SK-N-SH (cell line): ENCODE results near the gene WDR26. TPM values are rescaled to one million over a fixed set of nuclear protein-coding genes. Genes with fewer than 3 reads are reported as not detected.

Source experiments
- CTCF ChIA-PET: fragments of 300-600, 350-600 bp; formaldehyde crosslinking; extraction: SDS; loops from one replicate; lab custom pipeline; 2021; lab: Yijun Ruan, JAX
- POLR2A ChIA-PET: fragments of 350-600 bp; sonication (Branson Sonifier 250); formaldehyde crosslinking; extraction: SDS; loops from one replicate; lab custom pipeline; 2020; ENCODE audit warnings: antibody characterized with exemption, inconsistent platforms; lab: Yijun Ruan, JAX
- DNase-seq: peaks from one replicate; pipeline ENCODE4 v3.0.0; 2012
- H2AFZ ChIP-seq: fragments of 200-600 bp; sonication (generic); 2 replicates; pipeline ENCODE4 v1.8.1; 2016; ENCODE audit warnings: antibody characterized with exemption, mild to moderate bottlenecking, low read depth
- H3F3A ChIP-seq: fragments of 200-600 bp; sonication (generic); replicated peaks from 2 replicates; pipeline ENCODE3; 2016; ENCODE audit warnings: antibody characterized with exemption, mild to moderate bottlenecking; ENCODE audit not compliant: insufficient read depth
- H3K27ac ChIP-seq, 2 experiments: fragments of 200-500 bp in 1 of 2; fragments of 200-600 bp in 1 of 2; sonication (Bioruptor generic) in 1 of 2; sonication (generic), shearing (Covaris generic) in 1 of 2; 2 replicates each; pipeline versions ENCODE4 v1.5.1 to v1.6.1; 2014 to 2016; ENCODE audit warnings: low read depth in 2 of 2, inconsistent platforms in 1 of 2, low read length in 1 of 2, mild to moderate bottlenecking in 1 of 2, mixed read lengths in 1 of 2
- H3K27me3 ChIP-seq: fragments of 200-600 bp; sonication (generic), shearing (Covaris generic); 2 replicates; pipeline ENCODE4 v1.6.1; 2016; ENCODE audit warnings: mixed run types; ENCODE audit not compliant: insufficient read depth
- H3K36me3 ChIP-seq, 2 experiments: fragments of 200-500 bp in 1 of 2; fragments of 200-600 bp in 1 of 2; sonication (Bioruptor generic) in 1 of 2; sonication (generic) in 1 of 2; replicated peaks in 1 of 2; 2 replicates each; pipeline versions ENCODE3 to v1.5.1; 2014 to 2016; ENCODE audit warnings: low read length in 1 of 2, mild to moderate bottlenecking in 1 of 2; ENCODE audit not compliant: insufficient read depth in 2 of 2, control insufficient read depth in 1 of 2
- H3K4me1 ChIP-seq, 2 experiments: fragments of 200-500 bp in 1 of 2; fragments of 200-600 bp in 1 of 2; sonication (Bioruptor generic) in 1 of 2; sonication (generic), shearing (Covaris generic) in 1 of 2; 2 replicates each; pipeline versions ENCODE4 v1.5.1 to v1.6.1; 2014 to 2016; ENCODE audit warnings: low read depth in 1 of 2, low read length in 1 of 2, mixed run types in 1 of 2; ENCODE audit not compliant: insufficient read depth in 2 of 2, control insufficient read depth in 1 of 2
- H3K4me2 ChIP-seq: fragments of 200-600 bp; sonication (generic), shearing (Covaris generic); 2 replicates; pipeline ENCODE4 v1.6.1; 2017; ENCODE audit warnings: mixed run types
- H3K4me3 ChIP-seq, 2 experiments: fragments of 200-500 bp in 1 of 2; fragments of 200-600 bp in 1 of 2; sonication (Bioruptor generic) in 1 of 2; sonication (generic), shearing (Covaris generic) in 1 of 2; 2 replicates each; pipeline versions ENCODE4 v1.5.1 to v1.8.1; 2014 to 2016; ENCODE audit warnings: low read depth in 2 of 2, inconsistent platforms in 1 of 2, low read length in 1 of 2, mild to moderate bottlenecking in 1 of 2, mixed read lengths in 1 of 2, moderate library complexity in 1 of 2
- H3K79me2 ChIP-seq: fragments of 200-600 bp; sonication (generic); 2 replicates; pipeline ENCODE4 v1.8.1; 2017; ENCODE audit warnings: mild to moderate bottlenecking; ENCODE audit not compliant: insufficient read depth
- H3K9ac ChIP-seq: fragments of 200-600 bp; sonication (generic); 2 replicates; pipeline ENCODE4 v1.6.1; 2017; ENCODE audit warnings: mixed run types
- H3K9me2 ChIP-seq: fragments of 200-600 bp; sonication (generic); 2 replicates; pipeline ENCODE4 v1.6.1; 2017; ENCODE audit warnings: mixed run types
- H3K9me3 ChIP-seq: fragments of 200-600 bp; sonication (generic); 2 replicates; pipeline ENCODE4 v1.6.1; 2017; ENCODE audit warnings: mixed run types, mild to moderate bottlenecking, moderate library complexity
- H4K20me1 ChIP-seq: fragments of 200-600 bp; sonication (generic); 2 replicates; pipeline ENCODE4 v1.6.1; 2017; ENCODE audit warnings: mild to moderate bottlenecking, mixed run types; ENCODE audit not compliant: insufficient read depth
- CHD2 ChIP-seq: fragments of 150-350 bp; IDR thresholded peaks from 2 replicates; pipeline ENCODE4 v1.6.1; 2018; ENCODE audit warnings: low read length; ENCODE audit not compliant: partially characterized antibody
- EP300 ChIP-seq, 2 experiments: IDR thresholded peaks; 2 replicates each; pipeline versions ENCODE4 v1.4.0 to v1.6.1; 2012; ENCODE audit warnings: borderline replicate concordance in 1 of 2, low read depth in 1 of 2, low read length in 1 of 2
- FOSL2 ChIP-seq: IDR thresholded peaks from 2 replicates; pipeline ENCODE4 v1.4.0; 2012; ENCODE audit warnings: low read depth, mild to moderate bottlenecking, moderate library complexity, borderline replicate concordance
- FOXJ3 ChIP-seq: sonication (generic); formaldehyde crosslinking; IDR thresholded peaks from 2 replicates; pipeline ENCODE4 v1.5.1; 2020; ENCODE audit warnings: mild to moderate bottlenecking, missing genetic modification reagents
- GATA2 ChIP-seq: sonication (generic); formaldehyde crosslinking; IDR thresholded peaks from 2 replicates; pipeline ENCODE4 v1.5.0; 2020; ENCODE audit warnings: mild to moderate bottlenecking, missing genetic modification reagents
- MEF2A ChIP-seq: IDR thresholded peaks from 2 replicates; pipeline ENCODE4 v1.4.0; 2012; ENCODE audit warnings: low read depth, borderline replicate concordance
- MXI1 ChIP-seq: IDR thresholded peaks from 2 replicates; pipeline ENCODE4 v1.6.1; 2012; ENCODE audit warnings: mild to moderate bottlenecking, low read depth, low read length, improper control_type of control experiment
- NFIC ChIP-seq: IDR thresholded peaks from 2 replicates; pipeline ENCODE4 v1.4.0; 2012; ENCODE audit warnings: borderline replicate concordance
- NRF1 ChIP-seq: IDR thresholded peaks from 2 replicates; pipeline ENCODE4 v1.6.1; 2012; ENCODE audit warnings: low read depth, mild to moderate bottlenecking, low read length
- POLR2AphosphoS5 ChIP-seq: IDR thresholded peaks from 2 replicates; pipeline ENCODE4 v1.6.1; 2012; ENCODE audit warnings: low read depth, low read length
- RAD21 ChIP-seq: IDR thresholded peaks from 2 replicates; pipeline ENCODE4 v1.6.1; 2012; ENCODE audit warnings: mild to moderate bottlenecking, low read length
- RFX5 ChIP-seq: IDR thresholded peaks from 2 replicates; pipeline ENCODE4 v1.6.1; 2012; ENCODE audit warnings: mild to moderate bottlenecking, improper control_type of control experiment, low read length
- RXRA ChIP-seq: IDR thresholded peaks from 2 replicates; pipeline ENCODE4 v1.4.0; 2012; ENCODE audit warnings: low read depth, mild to moderate bottlenecking, borderline replicate concordance
- SIN3A ChIP-seq: IDR thresholded peaks from 2 replicates; pipeline ENCODE4 v1.6.1; 2012; ENCODE audit warnings: low read depth, mild to moderate bottlenecking, low read length, moderate library complexity, borderline replicate concordance
- SMC3 ChIP-seq: IDR thresholded peaks from 2 replicates; pipeline ENCODE4 v1.6.1; 2012; ENCODE audit warnings: low read depth, low read length, improper control_type of control experiment
- TAF1 ChIP-seq: IDR thresholded peaks from 2 replicates; pipeline ENCODE4 v1.6.1; 2012; ENCODE audit warnings: low read depth, mild to moderate bottlenecking, low read length, moderate library complexity, borderline replicate concordance
- WGBS: methylation state at CpG from one replicate; pipeline ENCODE4 v1.1.6; 2017; ENCODE audit warnings: low lambda C conversion rate; 5-methylcytosine and 5-hydroxymethylcytosine counted together
- polyA plus RNA-seq, 3 experiments: library from polyadenylated mRNA; depleted of rRNA; stranded (reverse); fragments of >200 nt; gene quantifications; 2 replicates each; pipeline ENCODE4 v1.2.3, GENCODE V29; 2012
- TF ChIP-seq, protein P1 (sequence below): IDR thresholded peaks from 2 replicates; pipeline ENCODE4 v1.4.0; 2012; ENCODE audit warnings: low read depth, borderline replicate concordance

Gene WDR26
- polyA plus RNA-seq, 1 of the 3 experiments (the other 2 are of a cell fraction), result 21.2 TPM

- H3K27ac ChIP-seq, result peak overlapping the region; percentile 81 to 85
- TF ChIP-seq POLR2AphosphoS5 (no peak), TAF1 (0 out of 2 replicates have a peak, but pooled peaks have one; percentile 25)
- no peaks in the 10 kb centered on the region for H3K27me3 ChIP-seq
- H3K9me3 ChIP-seq, result no peaks in the 10 kb centered on the region
- H3K9me2 ChIP-seq, result no peaks in the 10 kb centered on the region
- H3K36me3 ChIP-seq, result peaks cover 23 to 37% of the 10 kb centered on the region in 2 experiments
- peak overlapping the region; percentile 81 for H3K9ac ChIP-seq
- H3K79me2 ChIP-seq, result peaks cover 75% of the 10 kb centered on the region
- peak overlapping the region; percentile 76 for H3K4me2 ChIP-seq
- H3K4me1 ChIP-seq, result peaks cover 19 to 48% of the 10 kb centered on the region in 2 experiments; a peak in 3 of 4 replicates
- DNase-seq, result peak; percentile 87
- no peak overlapping the region for H2AFZ ChIP-seq
- peaks cover 41% of the 10 kb centered on the region for H3F3A ChIP-seq
- WGBS, result under 1% methylated on average over 50 of the region's 88 CpGs
- peak overlapping the region; percentile 67 to 99 for H3K4me3 ChIP-seq
- POLR2A ChIA-PET, result interaction anchor here (0.7 kb wide), 1 partner anchor 109 kb away, joined by 3 read pairs; no protein-coding TSS in a partner anchor
- CTCF ChIA-PET, result interaction anchor here (1.0 to 3.9 kb wide), 2 partner anchors 24 to 735 kb away, joined by 3 to 11 read pairs; no protein-coding TSS in a partner anchor
- peaks cover 32% of the 10 kb centered on the region for H4K20me1 ChIP-seq
These were observed 610 bp downstream of the WDR26 start for GRCh38 chr1:224433701-224434672.

GRCh38 chr1:224433041-224433691, 1.4 kb downstream of the WDR26 start:
- Histone ChIP-seq H3K27ac (peak overlapping the region; percentile 81 to 85), H3K27me3 (no peaks in the 10 kb centered on the region), H3K79me2 (peaks cover 83% of the 10 kb centered on the region), H3K36me3 (peaks cover 31 to 38% of the 10 kb centered on the region in 2 experiments), H3K9me2 (no peaks in the 10 kb centered on the region), H3K9me3 (no peaks in the 10 kb centered on the region), H3F3A (peaks cover 46% of the 10 kb centered on the region), H2AFZ (no peak overlapping the region), H3K4me1 (peaks cover 19 to 48% of the 10 kb centered on the region in 2 experiments; a peak in 3 of 4 replicates)
- CTCF ChIA-PET, result interaction anchor here (0.6 to 3.9 kb wide), 3 partner anchors 25 to 1508 kb away, joined by 3 to 11 read pairs (median 4); no protein-coding TSS in a partner anchor
- POLR2A ChIA-PET, result no interaction called here
- under 1% methylated on average over 19 of the region's 19 CpGs for WGBS
- TF ChIP-seq FOSL2, result no peak
- no peak for TF ChIP-seq RAD21
- TF ChIP-seq MEF2A, result no peak
- 0 out of 2 replicates have a peak, but pooled peaks have one; percentile 38 for TF ChIP-seq SIN3A
- TF ChIP-seq EP300 (IDR thresholded peaks at IDR 0.05; ENCODE audit: borderline replicate concordance in 1 of 2, low read depth in 1 of 2, low read length in 1 of 2), result no peak
- TF ChIP-seq, all 33 proteins: peak for 1
- peak overlapping the region; percentile 67 to 99 for H3K4me3 ChIP-seq
- peak overlapping the region; percentile 81 for H3K9ac ChIP-seq
- peaks cover 32% of the 10 kb centered on the region for H4K20me1 ChIP-seq
- DNase-seq, result peak; percentile 53
- peak overlapping the region; percentile 76 for H3K4me2 ChIP-seq

GRCh38 chr1:224432672-224433040, 1.9 kb downstream of the WDR26 start:
- Histone ChIP-seq H3K79me2 (peaks cover 88% of the 10 kb centered on the region), H3K9ac (peak overlapping the region; percentile 81; the same call in 1 of the 2 replicates), H2AFZ (no peak overlapping the region), H3F3A (peaks cover 51% of the 10 kb centered on the region), H3K9me3 (no peaks in the 10 kb centered on the region), H3K27me3 (no peaks in the 10 kb centered on the region), H3K4me3 (peak overlapping the region; percentile 67 to 99), H3K27ac (peak overlapping the region; percentile 79 to 81), H3K4me1 (peaks cover 24 to 48% of the 10 kb centered on the region in 2 experiments), H4K20me1 (peaks cover 37% of the 10 kb centered on the region), H3K36me3 (peaks cover 35 to 43% of the 10 kb centered on the region in 2 experiments), H3K4me2 (peak overlapping the region; percentile 76), H3K9me2 (no peaks in the 10 kb centered on the region)
- POLR2A ChIA-PET, result no interaction called here
- whole genome bisulfite sequencing, result 3% methylated on average over 6 of the region's 6 CpGs
- CTCF ChIA-PET, result interaction anchor here (0.6 to 3.9 kb wide), 3 partner anchors 25 to 1508 kb away, joined by 3 to 11 read pairs (median 4); no protein-coding TSS in a partner anchor
- DNase-seq, result peak; percentile 31
- no peak for TF ChIP-seq NRF1
- no peak for TF ChIP-seq MEF2A
- TF ChIP-seq RFX5, result no peak
- no peak for TF ChIP-seq RXRA
- TF ChIP-seq, protein P1, sequence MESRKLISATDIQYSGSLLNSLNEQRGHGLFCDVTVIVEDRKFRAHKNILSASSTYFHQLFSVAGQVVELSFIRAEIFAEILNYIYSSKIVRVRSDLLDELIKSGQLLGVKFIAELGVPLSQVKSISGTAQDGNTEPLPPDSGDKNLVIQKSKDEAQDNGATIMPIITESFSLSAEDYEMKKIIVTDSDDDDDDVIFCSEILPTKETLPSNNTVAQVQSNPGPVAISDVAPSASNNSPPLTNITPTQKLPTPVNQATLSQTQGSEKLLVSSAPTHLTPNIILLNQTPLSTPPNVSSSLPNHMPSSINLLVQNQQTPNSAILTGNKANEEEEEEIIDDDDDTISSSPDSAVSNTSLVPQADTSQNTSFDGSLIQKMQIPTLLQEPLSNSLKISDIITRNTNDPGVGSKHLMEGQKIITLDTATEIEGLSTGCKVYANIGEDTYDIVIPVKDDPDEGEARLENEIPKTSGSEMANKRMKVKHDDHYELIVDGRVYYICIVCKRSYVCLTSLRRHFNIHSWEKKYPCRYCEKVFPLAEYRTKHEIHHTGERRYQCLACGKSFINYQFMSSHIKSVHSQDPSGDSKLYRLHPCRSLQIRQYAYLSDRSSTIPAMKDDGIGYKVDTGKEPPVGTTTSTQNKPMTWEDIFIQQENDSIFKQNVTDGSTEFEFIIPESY, result no peak
- TF ChIP-seq NFIC, result no peak
- TF ChIP-seq FOXJ3 (CRISPR knock-in tag), result no peak
- TF ChIP-seq EP300 (IDR thresholded peaks at IDR 0.05; ENCODE audit: borderline replicate concordance in 1 of 2, low read depth in 1 of 2, low read length in 1 of 2), result no peak
- no peak for TF ChIP-seq GATA2 (CRISPR knock-in tag)
- no peak for TF ChIP-seq CHD2
- no peak for TF ChIP-seq MXI1
- TF ChIP-seq SMC3, result no peak
